AG20443 (cell line): Measurements from ENCODE around the gene SALL4.

Source experiments
- DNase-seq: peaks from one replicate; pipeline ENCODE4 v3.0.0; 2012; ENCODE audit warnings: low spot score, mixed read lengths

Gene SALL4

DNA sequence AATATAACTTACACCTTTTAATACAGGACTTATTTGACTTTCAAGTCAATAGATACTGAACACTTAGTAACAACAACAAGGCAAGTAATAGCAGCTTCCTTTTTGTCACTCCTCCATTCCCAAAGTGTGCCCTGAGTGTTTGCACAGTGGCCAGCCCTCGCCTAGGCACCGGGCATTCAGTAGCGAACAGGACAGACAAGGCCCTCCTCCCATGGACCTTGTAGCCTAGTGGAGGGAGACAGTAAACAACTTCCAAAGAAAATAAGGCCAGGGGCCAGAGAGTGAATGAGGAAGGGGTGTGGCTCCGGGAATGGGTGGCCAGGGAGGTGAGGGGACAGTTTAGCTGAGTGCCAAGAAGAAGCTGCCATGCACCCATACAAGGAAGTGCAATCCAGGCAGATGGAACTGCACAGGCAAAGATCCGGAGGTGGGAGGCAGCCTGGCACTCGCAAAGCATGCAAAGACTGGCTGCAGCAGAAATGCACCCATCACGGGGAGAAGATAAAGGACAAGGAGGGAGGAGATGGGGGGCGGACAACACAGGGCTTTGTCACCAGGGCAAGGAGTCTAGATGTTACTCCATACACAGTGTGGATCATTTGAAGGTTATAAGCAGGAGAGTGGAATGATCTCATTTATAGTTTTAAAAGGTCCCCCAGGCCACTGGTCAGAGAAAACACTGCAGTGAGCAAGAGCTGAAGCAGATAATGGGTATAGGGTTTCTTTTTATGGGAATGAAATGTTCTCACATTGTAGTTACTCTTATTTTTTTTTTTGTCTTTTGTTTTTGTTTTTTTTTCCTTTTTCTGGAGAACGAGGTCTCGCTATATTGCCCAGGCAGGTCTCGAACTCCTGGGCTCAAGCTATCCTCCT, 66.4 kb downstream of the SALL4 start:
- no peak for DNase-seq

GRCh38 chr20:51734876-51735720, 67.2 kb downstream of the SALL4 start:
- DNase-seq: no peak

DNA sequence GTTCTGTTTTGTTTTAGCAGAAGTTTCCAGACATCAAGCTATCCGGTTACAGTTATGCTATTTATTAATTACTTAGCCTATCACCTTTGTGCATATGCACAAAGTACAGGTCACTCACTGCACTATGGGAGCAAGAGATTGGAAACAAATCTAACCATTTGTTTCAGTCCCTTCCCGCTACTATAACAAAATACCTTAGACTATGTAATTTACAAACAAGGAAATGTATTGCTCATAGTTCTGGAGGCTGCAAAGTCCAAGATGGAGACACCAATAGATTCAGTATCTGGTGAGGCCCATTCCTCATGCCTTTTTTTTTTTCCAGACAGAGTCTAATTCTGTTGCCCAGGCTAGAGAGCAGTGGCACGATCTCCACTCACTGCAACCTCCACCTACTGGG, 69.3 kb downstream of the SALL4 start:
- no peak for DNase-seq
